Activated naive CD4-positive, alpha-beta T cell treated with anti-CD3 and anti-CD28 coated beads, Interleukin-2, amount 10 ng/mL, durations not matched to agents 5 hours and 36 hours (primary cell): ENCODE data around the gene HRH4. TPM values are rescaled to one million over a fixed set of nuclear protein-coding genes. Genes with fewer than 3 reads are reported as not detected.

Experiments used
- total RNA-seq, 2 experiments: library from RNA; stranded (reverse); gene quantifications; one replicate each; pipeline ENCODE4 v1.2.3, GENCODE V29; 2021

The HRH4 gene
- total RNA-seq, result under 1 TPM in 1 of 2 experiments, not detected in 1; 0.17 TPM

GRCh38 chr18:24460388-24460787 is at the start of gene HRH4:
HRH4 (plus strand) TSS chr18:24460637; CDS start chr18:24460729, 92 bp downstream.

GRCh38 chr18:24426398-24427294 is 33.8 kb upstream of the HRH4 start, which contains the start of gene IMPACT:
IMPACT (plus strand) TSS chr18:24426670; CDS start chr18:24426757, 87 bp downstream.

Other genes starting within 250 kb of the HRH4 start
- 1 to 10 TPM; 1.4 to 2.1 TPM for gene OSBPL1A, start 62.8 kb upstream of the HRH4 start, total RNA-seq
- gene IMPACT, start 34.0 kb upstream of the HRH4 start, total RNA-seq, result 10 to 100 TPM; 11.8 to 12.9 TPM